GM13976 (cell line): ENCODE results near the gene ANGEL1.

Experiments
- DNase-seq: peaks from one replicate; pipeline ENCODE4 v3.0.0; 2012; ENCODE audit warnings: low spot score
- in situ Hi-C: fragments of 300-500 bp; cut with MboI; formaldehyde crosslinking; loops from one replicate; pipeline ENCODE4 v1.12.0; 2022; ENCODE audit warnings: low sequenced_read_pairs, mixed read lengths, inconsistent platforms; ENCODE audit not compliant: unreplicated experiment
- TF ChIP-seq, protein P1 (sequence below): IDR thresholded peaks from 2 replicates; pipeline ENCODE4 v1.5.1; 2012; ENCODE audit warnings: borderline replicate concordance, mild to moderate bottlenecking; ENCODE audit not compliant: insufficient read depth; ENCODE audit errors: extremely low read depth, missing control alignments, control extremely low read depth

ANGEL1 gene

GRCh38 chr14:76808990-76809389 lies 3.7 kb downstream of the ANGEL1 start:
- in situ Hi-C loops = no loop called here
- TF ChIP-seq, protein P1, sequence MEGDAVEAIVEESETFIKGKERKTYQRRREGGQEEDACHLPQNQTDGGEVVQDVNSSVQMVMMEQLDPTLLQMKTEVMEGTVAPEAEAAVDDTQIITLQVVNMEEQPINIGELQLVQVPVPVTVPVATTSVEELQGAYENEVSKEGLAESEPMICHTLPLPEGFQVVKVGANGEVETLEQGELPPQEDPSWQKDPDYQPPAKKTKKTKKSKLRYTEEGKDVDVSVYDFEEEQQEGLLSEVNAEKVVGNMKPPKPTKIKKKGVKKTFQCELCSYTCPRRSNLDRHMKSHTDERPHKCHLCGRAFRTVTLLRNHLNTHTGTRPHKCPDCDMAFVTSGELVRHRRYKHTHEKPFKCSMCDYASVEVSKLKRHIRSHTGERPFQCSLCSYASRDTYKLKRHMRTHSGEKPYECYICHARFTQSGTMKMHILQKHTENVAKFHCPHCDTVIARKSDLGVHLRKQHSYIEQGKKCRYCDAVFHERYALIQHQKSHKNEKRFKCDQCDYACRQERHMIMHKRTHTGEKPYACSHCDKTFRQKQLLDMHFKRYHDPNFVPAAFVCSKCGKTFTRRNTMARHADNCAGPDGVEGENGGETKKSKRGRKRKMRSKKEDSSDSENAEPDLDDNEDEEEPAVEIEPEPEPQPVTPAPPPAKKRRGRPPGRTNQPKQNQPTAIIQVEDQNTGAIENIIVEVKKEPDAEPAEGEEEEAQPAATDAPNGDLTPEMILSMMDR = no peak
- no peak for DNase-seq

GRCh38 chr14:76808011-76808410 lies 4.7 kb downstream of the ANGEL1 start:
- in situ Hi-C loops = no loop called here
- no peak for DNase-seq
- TF ChIP-seq, protein P1 = no peak

- in situ Hi-C loops = no loop called here
- TF ChIP-seq, protein P1 = no peak
- no peak for DNase-seq
Observed at GRCh38 chr14:76806446-76806845, 6.2 kb downstream of the ANGEL1 start.

- TF ChIP-seq, protein P1 = no peak
- DNase-seq = no peak
- in situ Hi-C loops = no loop called here
Observed at GRCh38 chr14:76793956-76794355, 18.7 kb downstream of the ANGEL1 start.

DNA sequence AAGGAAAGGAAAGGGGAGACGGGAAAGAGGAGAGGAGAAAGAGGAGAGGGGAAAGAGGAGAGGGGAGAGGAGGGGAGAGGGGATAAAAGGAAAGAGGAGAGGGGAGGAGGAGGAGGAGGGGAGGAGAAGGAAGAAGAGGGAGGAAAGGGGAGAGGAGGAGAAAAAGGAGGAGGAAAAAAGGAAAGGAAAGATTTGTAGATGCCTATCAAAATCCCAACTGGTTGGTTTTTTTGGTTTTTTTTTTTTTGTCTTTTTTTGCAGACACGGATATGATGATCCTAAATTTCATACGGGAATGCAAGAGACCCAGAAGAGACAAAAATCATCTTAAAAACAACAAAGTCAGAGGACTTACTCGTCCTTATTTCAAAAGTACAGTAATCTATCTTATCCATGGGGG lies 19.4 kb downstream of the ANGEL1 start:
- TF ChIP-seq, protein P1 = no peak
- in situ Hi-C loops = no loop called here
- DNase-seq = no peak

GRCh38 chr14:76792422-76792821 lies 20.3 kb downstream of the ANGEL1 start:
- TF ChIP-seq, protein P1 = no peak
- DNase-seq = no peak
- in situ Hi-C loops = no loop called here

DNA sequence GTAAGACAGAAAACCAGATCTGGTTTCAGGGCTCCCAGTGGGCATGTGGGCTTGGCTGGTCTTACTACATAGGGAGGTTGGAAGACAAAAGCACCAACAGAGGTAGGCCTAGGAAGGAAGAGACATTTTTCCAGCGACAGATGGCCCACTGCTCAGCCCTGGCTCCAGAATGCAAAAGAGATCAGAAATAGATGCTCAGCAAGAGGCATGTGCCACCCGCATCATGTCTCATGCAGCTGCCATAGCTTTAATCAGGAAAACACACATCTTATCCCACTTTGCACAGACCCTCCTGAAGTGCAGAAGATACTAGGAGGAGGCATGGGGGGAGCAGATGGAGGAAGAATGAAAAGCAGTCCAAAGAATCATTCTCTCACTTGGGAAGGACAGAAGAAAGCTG lies 26.1 kb downstream of the ANGEL1 start:
- no peak for DNase-seq
- in situ Hi-C loops = no loop called here
- TF ChIP-seq, protein P1 = no peak
